HG02885 (cell line): ENCODE measurements around the gene CCDC126.
A peak's percentile ranks its signal among the peaks of the same experiment; 100 is the strongest.
"Not testable (repeated sequence)": the region's sequence is repeated elsewhere in the genome, so short reads cannot be mapped to it uniquely, and the experiment has no call there.

Experiments
- ATAC-seq: cut with Tn5 transposase; IDR thresholded peaks from one replicate; pipeline ENCODE4 v1.9.1; 2021; ENCODE audit warnings: mild to moderate bottlenecking; ENCODE audit not compliant: unreplicated experiment, poor library complexity

The CCDC126 gene

GRCh38 chr7:23597094-23598091, at the start of gene CCDC126:
Gene CCDC126, plus strand, starts transcription at chr7:23597382. Its CDS starts 13,934 bp downstream, at chr7:23611316.
- peak; percentile 79 for ATAC-seq

GRCh38 chr7:23547662-23548061, 49.5 kb upstream of the CCDC126 start:
- no peak for ATAC-seq

- no peak for ATAC-seq
Observed at GRCh38 chr7:23558303-23558702, 38.9 kb upstream of the CCDC126 start.

- ATAC-seq = peak; percentile 86
Observed at GRCh38 chr7:23570592-23571200, 26.5 kb upstream of the CCDC126 start.

GRCh38 chr7:23581975-23582374, 15.2 kb upstream of the CCDC126 start:
- ATAC-seq = not testable (repeated sequence)

- not testable (repeated sequence) for ATAC-seq
Observed at GRCh38 chr7:23585304-23585703, 11.9 kb upstream of the CCDC126 start.

- ATAC-seq = no peak
Observed at GRCh38 chr7:23586159-23586558, 11.0 kb upstream of the CCDC126 start.

GRCh38 chr7:23590529-23590928, 6.7 kb upstream of the CCDC126 start:
- no peak for ATAC-seq

- ATAC-seq = no peak
Observed at GRCh38 chr7:23593706-23594105, 3.5 kb upstream of the CCDC126 start.

GRCh38 chr7:23594879-23595604, 2.1 kb upstream of the CCDC126 start:
- ATAC-seq = peak; percentile 68

- no peak for ATAC-seq
Observed at GRCh38 chr7:23598296-23598695, 1.1 kb downstream of the CCDC126 start.

- no peak for ATAC-seq
Observed at GRCh38 chr7:23600236-23600635, 3.1 kb downstream of the CCDC126 start.

- ATAC-seq = no peak
Observed at GRCh38 chr7:23603632-23604295, 6.6 kb downstream of the CCDC126 start.

- ATAC-seq = no peak
Observed at GRCh38 chr7:23604296-23604640, 7.1 kb downstream of the CCDC126 start.

- no peak for ATAC-seq
Observed at GRCh38 chr7:23607130-23607529, 9.9 kb downstream of the CCDC126 start.

GRCh38 chr7:23607866-23608265, 10.7 kb downstream of the CCDC126 start:
- no peak for ATAC-seq

GRCh38 chr7:23615331-23615730, 18.1 kb downstream of the CCDC126 start:
- no peak for ATAC-seq

- no peak for ATAC-seq
Observed at GRCh38 chr7:23616593-23616992, 19.4 kb downstream of the CCDC126 start.

- no peak for ATAC-seq
Observed at GRCh38 chr7:23617482-23617881, 20.3 kb downstream of the CCDC126 start.

GRCh38 chr7:23618241-23618640, 21.1 kb downstream of the CCDC126 start:
- no peak for ATAC-seq
